ENCODE measurements around the gene WDR75.

Gene WDR75

DNA sequence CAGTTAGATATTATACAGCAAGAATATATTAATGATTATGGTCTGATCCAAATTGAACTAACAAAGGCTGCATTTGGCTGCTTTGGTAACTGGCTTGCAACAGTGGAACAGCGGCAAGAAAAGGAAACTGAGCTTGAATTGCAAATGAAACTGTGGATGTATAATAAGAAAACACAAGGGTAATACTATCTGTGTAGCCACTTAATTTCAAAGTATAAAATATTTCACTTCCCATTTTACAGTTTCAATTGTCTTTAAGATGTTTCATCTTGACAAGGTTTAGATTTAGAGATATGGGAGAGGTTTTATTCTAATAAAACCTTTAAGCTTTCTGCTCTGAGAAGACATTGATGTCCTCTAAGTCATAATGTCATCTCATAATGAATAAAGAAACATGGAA is 23.8 kb downstream of the WDR75 start:
- no peaks in the 10 kb centered on the region for H3K9me3 ChIP-seq (ENCODE audit: control extremely low read depth in 1 of 5, control insufficient read depth in 4 of 5, insufficient read depth in 2 of 5, low read depth in 1 of 5, low read length in 4 of 5)
- ChIA-PET POLR2A (no interaction called here), CTCF (interaction anchor here (1.0 to 12.8 kb wide), 10 partner anchors 9 to 194 kb away, joined by 3 to 128 read pairs (median 4); partner anchors contain the start of gene SLC40A1)
- H3K27me3 ChIP-seq (replicated peaks in 2 of 5; ENCODE audit: control insufficient read depth in 4 of 5, insufficient read depth in 5 of 5, low read length in 4 of 5) = no peaks in the 10 kb centered on the region
- DNase-seq = no peak
- peak overlapping the region in 1 of 2 experiments; percentile 11 for H3K27ac ChIP-seq (ENCODE audit: insufficient read depth in 1 of 2, low read depth in 1 of 2, low read length in 2 of 2, poor library complexity in 1 of 2, severe bottlenecking in 2 of 2)
- peaks cover 38 to 85% (median 60%) of the 10 kb centered on the region in 4 experiments for H3K36me3 ChIP-seq (ENCODE audit: control insufficient read depth in 4 of 4, insufficient read depth in 4 of 4, low read length in 3 of 4)
- H3K4me3 ChIP-seq (ENCODE audit: control insufficient read depth in 1 of 7, extremely low read depth in 1 of 7, insufficient read depth in 4 of 7, low read depth in 2 of 7, low read length in 6 of 7) = no peak overlapping the region
- H3K4me1 ChIP-seq (ENCODE audit: control extremely low read depth in 1 of 4, control insufficient read depth in 4 of 4, insufficient read depth in 4 of 4, low read length in 3 of 4) = peaks cover 0 to 5% (median 0%) of the 10 kb centered on the region in 4 experiments
- WGBS (ENCODE audit: insufficient coverage) = no CpG with 5 or more reads among the region's 1 CpG

DNA sequence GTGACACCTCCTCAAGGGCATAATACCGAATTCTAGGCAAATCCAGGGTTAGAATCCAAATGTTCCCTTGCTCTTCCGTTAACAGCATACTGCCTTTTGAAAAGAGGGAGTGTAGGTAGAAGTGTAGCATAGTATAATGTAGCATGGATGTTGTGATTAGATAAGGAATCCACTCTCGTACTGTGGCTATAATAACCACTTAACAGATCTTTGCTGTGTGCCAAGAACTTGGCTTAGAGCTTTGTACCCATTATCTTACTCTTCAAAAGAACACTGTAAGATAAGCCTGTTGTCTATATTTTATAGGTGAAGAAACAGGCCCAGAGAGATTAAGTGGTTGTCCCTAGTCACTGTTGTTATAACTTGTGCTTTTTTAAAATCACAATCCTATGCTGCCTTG is 24.2 kb downstream of the WDR75 start:
- no peak for DNase-seq
- ChIA-PET POLR2A (interaction anchor here (0.9 kb wide), 1 partner anchor 115 kb away, joined by 3 read pairs; the partner anchor contains the start of gene SLC40A1), CTCF (interaction anchor here (0.9 to 12.8 kb wide), 12 partner anchors 8 to 195 kb away, joined by 3 to 128 read pairs (median 5); partner anchors contain the start of gene SLC40A1)
- no peak overlapping the region for H3K27ac ChIP-seq (ENCODE audit: insufficient read depth in 1 of 2, low read depth in 1 of 2, low read length in 2 of 2, poor library complexity in 1 of 2, severe bottlenecking in 2 of 2)
- H3K27me3 ChIP-seq (replicated peaks in 2 of 5; ENCODE audit: control insufficient read depth in 4 of 5, insufficient read depth in 5 of 5, low read length in 4 of 5) = no peaks in the 10 kb centered on the region
- H3K36me3 ChIP-seq (ENCODE audit: control insufficient read depth in 4 of 4, insufficient read depth in 4 of 4, low read length in 3 of 4) = peaks cover 38 to 83% (median 60%) of the 10 kb centered on the region in 4 experiments
- H3K9me3 ChIP-seq (ENCODE audit: control extremely low read depth in 1 of 5, control insufficient read depth in 4 of 5, insufficient read depth in 2 of 5, low read depth in 1 of 5, low read length in 4 of 5) = no peaks in the 10 kb centered on the region
- WGBS (ENCODE audit: insufficient coverage) = 93% methylated on average over 2 of the region's 3 CpGs
- peaks cover 0 to 5% (median 0%) of the 10 kb centered on the region in 4 experiments for H3K4me1 ChIP-seq (ENCODE audit: control extremely low read depth in 1 of 4, control insufficient read depth in 4 of 4, insufficient read depth in 4 of 4, low read length in 3 of 4)
- no peak overlapping the region for H3K4me3 ChIP-seq (ENCODE audit: control insufficient read depth in 1 of 7, extremely low read depth in 1 of 7, insufficient read depth in 4 of 7, low read depth in 2 of 7, low read length in 6 of 7)

DNA sequence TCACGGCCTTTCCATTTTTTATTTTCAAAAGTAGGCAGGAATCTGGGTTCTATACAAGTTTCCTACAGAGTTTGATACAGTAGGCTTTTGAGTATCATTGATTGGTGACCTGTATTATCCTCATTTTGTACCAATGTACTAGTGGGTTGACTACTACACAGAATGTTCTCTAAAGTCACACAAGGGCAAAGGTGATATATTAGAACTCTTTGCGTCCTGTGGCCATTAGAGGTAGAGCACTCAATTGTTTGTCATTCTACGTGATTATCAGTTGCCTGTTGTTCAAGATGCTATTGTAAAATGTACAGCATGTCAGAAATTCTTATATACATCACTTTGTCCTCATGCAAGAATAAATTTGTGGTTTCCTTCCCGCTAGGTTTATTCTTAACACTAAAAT is 24.8 kb downstream of the WDR75 start:
- H3K36me3 ChIP-seq (ENCODE audit: control insufficient read depth in 4 of 4, insufficient read depth in 4 of 4, low read length in 3 of 4) = peaks cover 40 to 86% (median 58%) of the 10 kb centered on the region in 4 experiments
- no peaks in the 10 kb centered on the region for H3K27me3 ChIP-seq (replicated peaks in 2 of 5; ENCODE audit: control insufficient read depth in 4 of 5, insufficient read depth in 5 of 5, low read length in 4 of 5)
- H3K4me1 ChIP-seq (ENCODE audit: control extremely low read depth in 1 of 4, control insufficient read depth in 4 of 4, insufficient read depth in 4 of 4, low read length in 3 of 4) = peaks cover 0 to 5% (median 0%) of the 10 kb centered on the region in 4 experiments
- ChIA-PET POLR2A (interaction anchor here (0.9 kb wide), 1 partner anchor 114 kb away, joined by 3 read pairs; the partner anchor contains the start of gene SLC40A1), CTCF (interaction anchor here (0.9 to 12.8 kb wide), 13 partner anchors 10 to 195 kb away, joined by 3 to 128 read pairs (median 4); partner anchors contain the start of gene SLC40A1)
- no peaks in the 10 kb centered on the region for H3K9me3 ChIP-seq (ENCODE audit: control extremely low read depth in 1 of 5, control insufficient read depth in 4 of 5, insufficient read depth in 2 of 5, low read depth in 1 of 5, low read length in 4 of 5)
- peak in 2 of 3 donors; percentile 6 to 23 for DNase-seq
- no peak overlapping the region for H3K27ac ChIP-seq (ENCODE audit: insufficient read depth in 1 of 2, low read depth in 1 of 2, low read length in 2 of 2, poor library complexity in 1 of 2, severe bottlenecking in 2 of 2)
- no peak overlapping the region for H3K4me3 ChIP-seq (ENCODE audit: control insufficient read depth in 1 of 7, extremely low read depth in 1 of 7, insufficient read depth in 4 of 7, low read depth in 2 of 7, low read length in 6 of 7)
- WGBS (ENCODE audit: insufficient coverage) = no CpG with 5 or more reads among the region's 4 CpGs

DNA sequence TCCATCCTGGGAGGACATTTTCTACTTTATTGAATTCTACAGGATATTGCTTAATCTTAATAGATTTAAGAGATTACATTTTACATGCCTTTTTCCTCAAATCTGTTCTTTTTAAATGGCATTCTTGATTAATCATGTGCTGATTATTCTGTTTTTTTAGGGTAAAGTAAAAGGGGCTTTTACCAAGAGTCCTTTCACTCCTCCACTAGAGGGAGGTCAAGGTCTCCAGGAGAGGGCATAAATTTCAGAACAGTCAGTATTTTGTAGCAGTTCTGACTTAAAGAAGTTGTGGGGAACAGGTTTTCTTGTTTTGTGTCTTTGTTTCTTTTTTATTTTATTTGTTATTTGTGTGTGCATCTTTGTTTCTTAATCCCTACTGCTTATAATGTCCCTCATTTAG is 25.4 kb downstream of the WDR75 start:
- Histone ChIP-seq H3K4me1 (ENCODE audit: control extremely low read depth in 1 of 4, control insufficient read depth in 4 of 4, insufficient read depth in 4 of 4, low read length in 3 of 4) (peaks cover 0 to 5% (median 0%) of the 10 kb centered on the region in 4 experiments), H3K4me3 (ENCODE audit: control insufficient read depth in 1 of 7, extremely low read depth in 1 of 7, insufficient read depth in 4 of 7, low read depth in 2 of 7, low read length in 6 of 7) (no peak overlapping the region), H3K27ac (ENCODE audit: insufficient read depth in 1 of 2, low read depth in 1 of 2, low read length in 2 of 2, poor library complexity in 1 of 2, severe bottlenecking in 2 of 2) (no peak overlapping the region), H3K36me3 (ENCODE audit: control insufficient read depth in 4 of 4, insufficient read depth in 4 of 4, low read length in 3 of 4) (peaks cover 40 to 88% (median 59%) of the 10 kb centered on the region in 4 experiments), H3K9me3 (ENCODE audit: control extremely low read depth in 1 of 5, control insufficient read depth in 4 of 5, insufficient read depth in 2 of 5, low read depth in 1 of 5, low read length in 4 of 5) (no peaks in the 10 kb centered on the region), H3K27me3 (replicated peaks in 2 of 5; ENCODE audit: control insufficient read depth in 4 of 5, insufficient read depth in 5 of 5, low read length in 4 of 5) (no peaks in the 10 kb centered on the region)
- ChIA-PET CTCF (interaction anchor here (1.0 to 12.8 kb wide), 11 partner anchors 13 to 194 kb away, joined by 3 to 128 read pairs (median 4); no protein-coding TSS in a partner anchor), POLR2A (no interaction called here)
- DNase-seq = peak; percentile 54 to 82 (median 80)

DNA sequence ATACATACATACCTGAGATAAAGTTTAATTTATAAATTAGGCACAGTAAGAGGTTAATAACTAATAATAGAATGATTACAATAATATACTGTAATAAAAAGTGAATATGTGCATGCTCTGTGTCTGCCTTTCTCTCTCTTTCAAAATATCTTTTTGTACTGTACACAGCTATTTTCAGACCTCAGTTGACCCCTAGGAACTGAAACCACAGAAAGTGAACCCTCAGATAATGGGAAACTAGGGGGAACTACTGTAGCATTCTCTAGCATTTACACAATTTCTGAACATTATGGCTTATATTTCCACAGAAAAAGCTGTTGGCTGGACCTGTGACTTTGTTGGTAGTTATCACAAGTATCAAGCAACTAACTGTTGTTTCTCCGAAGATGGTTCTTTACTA is 25.9 kb downstream of the WDR75 start:
- Histone ChIP-seq H3K27ac (ENCODE audit: insufficient read depth in 1 of 2, low read depth in 1 of 2, low read length in 2 of 2, poor library complexity in 1 of 2, severe bottlenecking in 2 of 2) (no peak overlapping the region), H3K4me1 (ENCODE audit: control extremely low read depth in 1 of 4, control insufficient read depth in 4 of 4, insufficient read depth in 4 of 4, low read length in 3 of 4) (peaks cover 0 to 5% (median 0%) of the 10 kb centered on the region in 4 experiments), H3K9me3 (ENCODE audit: control extremely low read depth in 1 of 5, control insufficient read depth in 4 of 5, insufficient read depth in 2 of 5, low read depth in 1 of 5, low read length in 4 of 5) (no peaks in the 10 kb centered on the region), H3K27me3 (replicated peaks in 2 of 5; ENCODE audit: control insufficient read depth in 4 of 5, insufficient read depth in 5 of 5, low read length in 4 of 5) (no peaks in the 10 kb centered on the region), H3K4me3 (ENCODE audit: control insufficient read depth in 1 of 7, extremely low read depth in 1 of 7, insufficient read depth in 4 of 7, low read depth in 2 of 7, low read length in 6 of 7) (no peak overlapping the region), H3K36me3 (ENCODE audit: control insufficient read depth in 4 of 4, insufficient read depth in 4 of 4, low read length in 3 of 4) (peaks cover 39 to 84% (median 61%) of the 10 kb centered on the region in 4 experiments)
- 100% methylated on average over 1 of the region's 1 CpG for WGBS (ENCODE audit: insufficient coverage)
- ChIA-PET POLR2A (no interaction called here), CTCF (interaction anchor here (0.6 to 12.8 kb wide), 15 partner anchors 10 to 193 kb away, joined by 3 to 128 read pairs (median 4); partner anchors contain the start of gene SLC40A1)
- no peak for DNase-seq

DNA sequence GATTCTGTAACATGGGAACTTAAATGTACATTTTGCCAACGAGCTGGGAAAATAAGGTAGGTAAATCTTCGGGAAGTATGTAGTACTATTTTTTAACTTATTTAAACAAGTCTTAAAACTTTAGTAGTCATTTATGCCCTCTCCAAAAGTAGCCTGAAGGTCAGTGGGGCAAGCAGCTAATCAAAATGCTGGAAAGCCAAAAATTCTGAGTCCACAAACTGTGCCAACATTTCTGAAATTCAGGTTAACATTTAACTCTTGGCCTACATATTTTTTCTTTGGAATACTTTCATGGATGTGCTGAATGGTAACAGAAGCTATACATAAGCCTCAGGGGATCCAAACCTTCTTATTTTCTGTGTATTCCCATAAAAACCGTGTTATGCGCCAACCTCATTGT is 26.3 kb downstream of the WDR75 start:
- Histone ChIP-seq H3K36me3 (ENCODE audit: control insufficient read depth in 4 of 4, insufficient read depth in 4 of 4, low read length in 3 of 4) (peaks cover 37 to 82% (median 60%) of the 10 kb centered on the region in 4 experiments), H3K9me3 (ENCODE audit: control extremely low read depth in 1 of 5, control insufficient read depth in 4 of 5, insufficient read depth in 2 of 5, low read depth in 1 of 5, low read length in 4 of 5) (no peaks in the 10 kb centered on the region), H3K27me3 (replicated peaks in 2 of 5; ENCODE audit: control insufficient read depth in 4 of 5, insufficient read depth in 5 of 5, low read length in 4 of 5) (no peaks in the 10 kb centered on the region), H3K4me3 (ENCODE audit: control insufficient read depth in 1 of 7, extremely low read depth in 1 of 7, insufficient read depth in 4 of 7, low read depth in 2 of 7, low read length in 6 of 7) (no peak overlapping the region), H3K27ac (ENCODE audit: insufficient read depth in 1 of 2, low read depth in 1 of 2, low read length in 2 of 2, poor library complexity in 1 of 2, severe bottlenecking in 2 of 2) (no peak overlapping the region), H3K4me1 (ENCODE audit: control extremely low read depth in 1 of 4, control insufficient read depth in 4 of 4, insufficient read depth in 4 of 4, low read length in 3 of 4) (peaks cover 0 to 5% (median 0%) of the 10 kb centered on the region in 4 experiments)
- 96% methylated on average over 2 of the region's 4 CpGs for WGBS (ENCODE audit: insufficient coverage)
- DNase-seq = no peak
- CTCF ChIA-PET = interaction anchor here (0.6 to 12.8 kb wide), 17 partner anchors 10 to 193 kb away, joined by 3 to 128 read pairs (median 4); partner anchors contain the start of gene SLC40A1
- POLR2A ChIA-PET = no interaction called here

DNA sequence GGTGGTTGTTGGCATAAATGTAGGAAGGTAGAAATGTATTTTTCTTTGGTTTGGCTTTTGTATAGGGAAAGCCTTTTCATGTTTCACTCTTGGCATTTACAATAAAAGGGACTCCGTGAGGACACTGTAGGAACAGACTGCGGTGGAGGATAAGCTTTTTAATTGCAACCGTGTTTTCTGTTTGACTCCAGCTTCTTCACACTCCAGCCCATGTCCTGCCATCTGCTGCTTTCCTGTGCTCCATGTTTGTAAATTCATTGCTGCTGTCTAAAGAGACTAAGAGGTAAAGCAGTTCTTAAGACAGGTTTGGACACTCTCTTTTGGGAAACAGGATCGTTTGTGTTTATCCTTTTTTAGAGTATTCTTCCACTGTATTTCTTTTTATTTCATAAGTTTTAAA is 33.3 kb downstream of the WDR75 start:
- Histone ChIP-seq H3K4me1 (ENCODE audit: control extremely low read depth in 1 of 4, control insufficient read depth in 4 of 4, insufficient read depth in 4 of 4, low read length in 3 of 4) (no peaks in the 10 kb centered on the region), H3K36me3 (ENCODE audit: control insufficient read depth in 4 of 4, insufficient read depth in 4 of 4, low read length in 3 of 4) (peaks cover 19 to 61% (median 44%) of the 10 kb centered on the region in 4 experiments), H3K4me3 (ENCODE audit: control insufficient read depth in 1 of 7, extremely low read depth in 1 of 7, insufficient read depth in 4 of 7, low read depth in 2 of 7, low read length in 6 of 7) (no peak overlapping the region), H3K9me3 (ENCODE audit: control extremely low read depth in 1 of 5, control insufficient read depth in 4 of 5, insufficient read depth in 2 of 5, low read depth in 1 of 5, low read length in 4 of 5) (no peaks in the 10 kb centered on the region), H3K27ac (ENCODE audit: insufficient read depth in 1 of 2, low read depth in 1 of 2, low read length in 2 of 2, poor library complexity in 1 of 2, severe bottlenecking in 2 of 2) (no peak overlapping the region), H3K27me3 (replicated peaks in 2 of 5; ENCODE audit: control insufficient read depth in 4 of 5, insufficient read depth in 5 of 5, low read length in 4 of 5) (no peaks in the 10 kb centered on the region)
- DNase-seq = no peak
- WGBS (ENCODE audit: insufficient coverage) = 96% methylated on average over 3 of the region's 4 CpGs
- CTCF ChIA-PET = interaction anchor here (12.8 kb wide), 1 partner anchor 156 kb away, joined by 128 read pairs; no protein-coding TSS in a partner anchor
- POLR2A ChIA-PET = no interaction called here

All from common myeloid progenitor, CD34-positive (primary cell).